Activated naive CD8-positive, alpha-beta T cell treated with anti-CD3 and anti-CD28 coated beads, Interleukin-2, amount 50 U/mL, for 16 hours (primary cell): ENCODE results near the gene FAM20C.

ENCODE experiments used
- DNase-seq: peaks from one replicate; pipeline ENCODE4 v3.0.0-alpha.2; 2020; ENCODE audit warnings: low read depth, low spot score

Gene FAM20C

GRCh38 chr7:226281-226895 is 34.0 kb downstream of the FAM20C start:
- no peak for DNase-seq

- no peak for DNase-seq
Observed at GRCh38 chr7:227926-228325, 35.6 kb downstream of the FAM20C start.

DNA sequence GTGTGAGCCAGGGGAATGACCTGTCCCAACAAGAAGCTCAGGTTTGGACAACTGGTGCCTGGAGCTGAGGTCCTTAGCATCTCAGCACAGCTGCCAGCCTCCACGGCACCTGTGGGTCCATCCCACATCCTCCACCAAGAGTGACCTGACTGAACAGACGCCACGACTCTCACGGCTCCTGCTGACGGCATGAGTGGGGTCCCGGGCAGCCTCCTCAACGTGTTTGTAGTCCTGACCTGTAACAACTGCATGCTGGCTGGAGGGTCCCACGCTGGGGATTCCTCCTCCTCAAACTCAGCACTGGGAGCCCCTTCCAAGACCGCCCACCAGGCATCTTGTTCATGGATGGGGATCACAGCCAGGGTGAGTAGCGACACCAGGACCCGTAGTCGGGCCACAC is 36.2 kb downstream of the FAM20C start:
- DNase-seq: no peak

DNA sequence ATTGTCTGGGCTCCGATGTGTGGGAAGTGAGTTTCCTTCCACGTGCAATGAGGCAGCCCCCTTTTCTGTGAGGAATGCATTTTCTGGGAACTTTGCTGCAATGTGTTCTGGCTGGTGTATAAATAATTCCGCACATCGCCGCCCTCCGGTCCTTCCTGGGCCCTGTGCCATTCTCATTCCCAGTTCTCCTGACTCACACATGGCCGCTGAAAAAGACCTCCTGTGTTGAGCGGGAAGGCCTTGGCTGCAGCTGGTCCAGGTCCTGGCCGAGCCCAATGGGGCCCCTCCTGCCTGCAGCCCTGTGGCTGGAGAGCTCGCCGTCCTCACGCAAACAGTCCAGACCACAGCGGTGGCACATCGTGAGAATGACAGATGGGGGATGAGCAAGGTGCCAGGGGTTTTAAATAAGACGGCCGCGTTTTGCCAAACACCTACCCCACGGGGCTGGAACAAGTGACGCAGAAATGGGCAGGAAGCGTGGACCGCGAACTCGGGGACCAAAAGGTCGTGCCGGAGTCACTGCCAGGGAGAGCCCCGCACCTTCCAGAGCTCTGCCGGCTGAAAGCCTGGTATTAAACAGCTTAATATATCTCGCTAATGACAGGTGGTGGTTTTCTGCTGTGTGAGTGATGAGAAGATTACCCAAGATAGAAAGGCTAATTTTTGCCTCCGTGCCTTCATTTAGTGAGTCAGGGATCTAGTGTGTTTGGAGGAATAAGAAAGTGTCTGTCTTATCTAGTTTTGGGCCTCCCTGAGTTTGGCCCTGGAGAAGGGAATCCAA is 37.0 kb downstream of the FAM20C start:
- DNase-seq: no peak

DNA sequence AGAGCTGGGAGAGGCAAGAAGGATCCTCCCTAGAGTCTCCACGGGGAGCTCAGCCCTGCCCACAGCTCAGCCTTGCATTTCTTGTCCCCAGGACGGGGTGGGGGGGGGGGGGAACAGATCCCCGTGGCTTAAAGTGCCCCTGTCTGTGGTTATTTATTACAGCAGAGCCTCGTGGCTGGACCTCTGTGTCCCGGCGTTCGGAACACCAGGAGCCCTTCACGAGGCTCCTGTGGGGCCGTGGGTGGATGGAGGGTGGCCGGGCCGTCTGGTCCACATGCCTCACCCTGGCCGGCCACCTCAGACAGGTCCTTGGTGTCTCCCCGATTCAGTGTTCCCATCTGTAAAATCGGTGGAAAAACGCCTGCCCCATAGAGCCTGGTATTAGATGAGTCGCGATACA is 37.9 kb downstream of the FAM20C start:
- DNase-seq: no peak

DNA sequence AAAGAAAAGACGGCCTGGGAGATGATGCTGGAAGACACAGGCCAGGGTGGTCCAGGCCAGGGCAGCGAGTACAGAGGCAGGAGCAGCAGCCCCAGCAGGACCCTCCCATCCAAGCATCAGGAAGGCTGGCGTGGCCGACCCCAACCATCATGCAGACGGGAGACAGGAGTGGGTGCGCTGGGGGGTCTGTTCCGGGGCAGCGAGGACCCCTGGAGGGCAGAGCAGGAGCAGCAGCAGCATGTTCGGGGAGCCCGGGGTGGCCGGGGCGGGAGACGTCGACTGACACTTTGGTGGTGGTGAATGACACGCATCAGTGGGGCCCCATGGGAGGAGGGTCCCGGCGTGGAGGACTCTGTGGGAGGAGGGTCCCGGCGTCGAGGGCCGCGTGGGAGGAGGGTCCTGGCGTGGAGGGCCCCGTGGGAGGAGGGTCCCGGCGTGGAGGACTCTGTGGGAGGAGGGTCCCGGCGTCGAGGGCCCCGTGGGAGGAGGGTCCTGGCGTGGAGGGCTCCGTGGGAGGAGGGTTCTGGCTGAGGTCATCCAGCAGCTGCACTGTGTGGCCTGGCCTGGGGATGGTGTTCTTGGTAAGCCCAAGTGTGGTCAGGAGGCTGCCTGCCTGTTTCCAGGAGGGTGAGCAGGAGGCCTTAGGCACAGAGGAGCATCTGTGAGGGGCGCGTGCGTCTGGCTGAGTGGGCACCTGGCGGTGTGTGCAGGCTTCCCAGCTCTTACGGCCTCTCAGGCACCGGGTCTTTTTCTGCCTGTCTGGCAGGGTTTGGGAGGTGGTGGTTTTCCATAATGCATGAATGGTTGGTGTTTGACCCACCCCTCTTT is 38.9 kb downstream of the FAM20C start:
- DNase-seq: no peak

DNA sequence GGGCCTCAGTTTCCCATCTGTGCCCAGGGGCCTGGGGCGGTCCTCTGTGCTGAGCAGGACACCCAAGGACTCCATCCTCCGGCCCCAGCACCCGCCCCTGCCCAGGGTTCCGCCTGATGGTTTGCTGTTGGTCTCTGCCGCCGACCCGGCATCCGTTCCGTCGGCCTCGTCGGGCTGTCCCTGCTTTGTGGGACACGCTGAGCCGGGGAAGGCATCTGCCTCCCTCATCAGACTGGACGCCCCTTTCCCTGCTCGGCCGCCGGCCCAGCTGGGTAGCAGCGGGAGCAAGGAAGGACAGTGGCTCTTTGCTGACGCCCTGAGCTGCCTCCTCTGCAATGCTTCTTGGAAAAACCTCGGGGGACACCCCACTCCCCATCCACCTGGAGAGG is 39.5 kb downstream of the FAM20C start:
- DNase-seq: no peak

DNA sequence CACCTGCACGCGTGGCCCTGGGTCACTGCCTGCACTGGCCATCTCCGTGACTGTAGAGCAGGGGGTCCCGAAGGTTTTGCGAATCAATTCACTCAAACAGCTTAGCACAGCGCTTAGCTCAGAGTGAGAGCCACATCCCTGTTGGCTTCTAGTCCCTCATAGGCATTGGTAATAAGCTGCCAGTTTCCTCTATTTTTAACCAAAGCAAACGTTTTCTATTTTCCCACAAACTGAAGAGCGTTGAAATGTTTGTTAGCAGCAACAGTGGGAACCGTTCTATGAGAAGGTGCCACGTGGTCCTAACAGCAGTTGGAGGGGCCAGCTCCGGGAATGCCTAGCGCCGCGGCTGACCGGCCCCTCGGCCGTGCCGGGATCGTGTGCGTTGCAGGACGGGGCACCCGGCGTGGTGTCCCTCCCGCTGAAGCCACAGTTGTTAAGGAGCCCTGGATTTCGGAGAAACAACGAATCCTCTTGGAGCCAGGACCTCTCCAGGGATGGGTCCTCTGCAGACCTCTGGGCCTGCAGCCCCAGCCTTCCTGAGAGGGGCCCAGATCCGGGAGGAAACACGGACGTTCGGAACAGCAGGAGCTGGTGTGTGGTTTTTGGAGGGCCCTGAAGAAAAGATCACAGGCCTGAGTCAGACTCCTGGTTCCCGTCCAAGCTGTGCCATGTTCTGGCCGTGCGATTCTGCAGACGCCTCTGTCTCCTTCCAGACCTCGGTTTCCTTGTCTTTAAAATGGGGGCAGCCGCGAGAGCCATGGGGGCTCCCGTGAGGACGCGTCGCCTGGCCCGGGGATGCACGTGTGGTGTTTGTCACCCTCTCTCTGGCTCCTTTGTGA is 40.3 kb downstream of the FAM20C start:
- DNase-seq: no peak

DNA sequence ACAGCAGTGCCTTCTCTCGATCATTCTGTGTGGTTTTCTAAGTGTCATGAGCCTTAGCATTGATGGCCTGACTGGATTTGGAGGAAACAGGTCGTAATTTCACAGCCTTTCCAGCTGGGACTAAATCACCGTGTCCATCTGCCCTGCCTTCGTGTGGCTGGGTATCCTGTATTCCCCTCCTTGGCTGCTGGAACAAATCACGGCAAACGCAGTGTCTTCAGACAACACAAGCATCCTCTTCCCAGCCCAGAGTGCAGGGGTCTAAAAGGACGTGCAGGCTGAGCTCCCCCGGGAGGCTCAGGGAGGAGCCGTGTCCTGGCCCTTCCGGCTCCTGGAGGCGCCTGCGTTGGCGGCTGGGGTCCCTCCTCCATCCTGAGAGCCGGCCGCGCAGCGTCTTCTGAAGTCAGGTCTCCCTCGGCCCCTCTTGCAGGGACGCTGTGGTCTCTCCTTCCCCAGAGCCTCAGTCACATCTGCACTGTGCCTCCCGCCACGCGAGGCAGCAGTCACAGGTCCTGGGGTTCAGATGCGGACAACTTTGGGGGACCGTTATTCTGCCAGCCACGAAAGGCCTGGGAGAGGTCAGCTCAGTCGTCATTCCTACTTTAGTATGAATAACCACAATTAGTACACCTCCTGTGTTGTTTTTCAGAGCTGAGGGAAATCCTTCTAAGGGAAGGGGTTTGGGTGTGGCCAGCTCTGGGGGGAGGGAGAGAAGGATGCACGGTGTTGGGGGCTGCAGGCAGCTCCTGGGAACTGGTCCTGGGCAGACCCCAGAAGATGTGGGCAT is 41.1 kb downstream of the FAM20C start:
- DNase-seq: no peak

- DNase-seq: no peak
Observed at GRCh38 chr7:234051-234707, 41.8 kb downstream of the FAM20C start.

DNA sequence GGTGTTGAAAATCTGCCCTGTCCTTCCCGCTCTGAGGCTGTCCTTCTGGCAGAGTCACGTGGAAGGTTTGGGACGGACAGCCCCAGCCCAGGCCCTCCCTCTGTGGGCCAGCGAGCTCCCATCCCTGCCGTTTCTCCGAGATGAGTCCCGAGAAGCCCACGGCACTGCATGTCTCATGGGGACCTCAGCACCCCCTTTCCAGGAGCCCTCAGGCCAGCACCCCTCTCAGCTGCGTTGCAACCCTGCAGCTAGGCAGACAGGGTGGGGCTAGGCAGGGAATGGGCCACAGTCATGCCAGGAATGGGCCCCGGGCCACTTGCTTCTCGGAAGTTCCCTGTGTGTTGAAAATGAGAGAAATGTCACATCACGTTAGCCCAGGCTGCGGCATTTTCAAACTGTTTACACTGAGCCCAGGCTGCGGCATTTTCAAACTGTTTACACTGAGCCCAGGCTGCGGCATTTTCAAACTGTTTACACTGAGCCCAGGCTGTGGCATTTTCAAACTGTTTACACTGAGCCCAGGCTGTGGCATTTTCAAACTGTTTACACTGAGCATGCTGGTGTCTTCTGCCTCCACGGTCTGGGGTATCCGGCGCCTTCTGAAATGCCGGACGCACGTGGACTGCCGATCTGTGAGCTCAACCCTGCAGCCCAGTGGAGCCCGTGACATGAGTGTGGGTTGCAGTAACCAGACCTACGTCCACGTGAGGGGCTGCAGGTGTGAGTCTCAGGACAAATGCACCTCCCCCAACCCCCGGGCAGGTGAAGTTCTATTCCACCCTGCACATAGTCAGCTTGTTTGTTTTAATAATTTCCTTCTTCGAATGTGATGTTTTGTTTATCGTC is 42.6 kb downstream of the FAM20C start:
- no peak for DNase-seq

- DNase-seq: no peak
Observed at GRCh38 chr7:235576-236395, 43.4 kb downstream of the FAM20C start.

DNA sequence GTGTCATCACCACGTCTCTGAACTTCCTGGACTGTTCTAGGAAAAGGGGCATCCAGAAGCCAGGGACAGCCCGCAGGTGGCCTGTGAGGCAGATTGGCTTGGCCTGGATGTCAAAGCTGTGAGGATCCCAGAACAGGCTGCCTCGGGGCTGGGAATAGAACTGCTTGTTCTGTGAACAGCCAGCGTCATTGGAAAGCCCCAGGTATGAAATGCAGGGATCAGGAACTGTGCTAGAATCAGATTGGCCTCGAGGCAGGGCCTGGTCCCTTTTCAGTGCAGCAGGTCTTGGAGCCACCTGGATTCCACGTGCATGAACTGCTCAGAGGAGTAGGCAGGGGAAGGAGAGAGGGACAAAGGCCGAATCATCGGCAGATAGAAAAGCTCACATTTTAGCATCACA is 44.6 kb downstream of the FAM20C start:
- DNase-seq: no peak

- no peak for DNase-seq
Observed at GRCh38 chr7:237385-237784, 45.0 kb downstream of the FAM20C start.

DNA sequence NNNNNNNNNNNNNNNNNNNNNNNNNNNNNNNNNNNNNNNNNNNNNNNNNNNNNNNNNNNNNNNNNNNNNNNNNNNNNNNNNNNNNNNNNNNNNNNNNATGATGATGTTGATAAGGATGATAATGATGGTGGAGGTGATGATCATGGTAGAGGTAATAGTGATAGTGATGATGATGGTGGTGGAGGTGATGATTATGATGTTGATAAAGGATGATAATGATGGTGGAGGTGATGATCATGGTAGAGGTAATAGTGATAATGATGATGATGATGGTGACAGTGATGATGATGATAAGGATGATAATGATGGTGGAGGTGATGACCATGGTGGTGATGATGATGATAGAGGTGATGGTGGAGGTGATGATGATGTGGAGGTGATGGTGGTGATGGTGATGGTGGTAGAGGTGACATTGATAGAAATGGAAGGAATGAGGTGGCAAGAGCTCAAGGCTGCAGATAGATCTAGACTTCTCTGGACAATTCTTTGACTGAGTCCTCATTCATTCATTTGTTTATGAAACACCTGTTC is 47.8 kb downstream of the FAM20C start:
- DNase-seq: no peak

DNA sequence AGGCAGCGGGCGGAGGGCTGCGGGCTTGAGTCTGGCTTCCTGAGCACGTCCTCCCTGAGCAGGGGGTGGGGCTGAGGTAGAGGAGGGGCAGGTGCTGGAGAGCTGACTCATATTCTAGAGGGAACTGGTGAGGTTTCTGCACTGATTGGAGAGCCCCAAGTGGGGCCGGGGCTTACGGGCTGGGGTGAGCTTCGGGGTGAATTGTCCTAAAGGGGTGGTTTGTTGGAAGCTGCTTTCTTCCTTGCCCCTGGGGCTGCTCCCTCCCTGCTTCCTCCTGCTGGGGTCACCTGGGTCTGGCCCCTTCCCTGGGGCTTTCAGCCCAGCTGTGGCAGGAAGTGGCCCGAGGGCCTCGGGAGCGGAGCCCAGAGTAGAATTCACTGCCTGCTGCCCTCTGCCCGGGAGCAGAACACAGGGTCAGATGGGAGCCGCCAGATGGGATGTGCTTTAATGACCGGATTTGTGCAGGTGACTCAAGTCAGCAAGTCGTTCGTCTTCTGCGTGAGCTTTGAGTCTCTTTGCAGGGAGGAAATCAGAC is 48.6 kb downstream of the FAM20C start:
- no peak for DNase-seq

- DNase-seq: no peak
Observed at GRCh38 chr7:241513-241912, 49.1 kb downstream of the FAM20C start.
